H1 (cell line): Measurements from ENCODE around the gene SNCAIP. TPM values are rescaled to one million over a fixed set of nuclear protein-coding genes. Genes with fewer than 3 reads are reported as not detected.
A peak's percentile ranks its signal among the peaks of the same experiment; 100 is the strongest.

Source experiments
- ASH2L ChIP-seq: fragments of 200-600, 300-600 bp; sonication (generic); IDR thresholded peaks from one replicate; pipeline ENCODE4 v1.7.1; 2017; ENCODE audit warnings: low read length
- BACH1 ChIP-seq: IDR thresholded peaks from 2 replicates; pipeline ENCODE4 v1.6.1; 2012; ENCODE audit warnings: low read length, improper control_type of control experiment
- CBX5 ChIP-seq: fragments of 300-800, 300-1000 bp; sonication (generic); IDR thresholded peaks from 2 replicates; pipeline ENCODE4 v1.7.1; 2016; ENCODE audit warnings: antibody characterized with exemption, low read length, low read depth
- EGR1 ChIP-seq: IDR thresholded peaks from 2 replicates; pipeline ENCODE4 v1.6.1; 2011; ENCODE audit warnings: low read depth, low read length, borderline replicate concordance
- GABPA ChIP-seq: IDR thresholded peaks from 2 replicates; pipeline ENCODE4 v1.6.1; 2011; ENCODE audit warnings: mild to moderate bottlenecking, low read length, moderate library complexity, borderline replicate concordance; ENCODE audit not compliant: insufficient read depth
- JUN ChIP-seq: IDR thresholded peaks from 2 replicates; pipeline ENCODE4 v1.6.1; 2011; ENCODE audit warnings: low read depth, mild to moderate bottlenecking, improper control_type of control experiment, low read length
- MAFK ChIP-seq: IDR thresholded peaks from 2 replicates; pipeline ENCODE4 v1.6.1; 2012; ENCODE audit warnings: low read depth, mild to moderate bottlenecking, improper control_type of control experiment, low read length
- PHF8 ChIP-seq: fragments of 200-600 bp; sonication (generic); conservative IDR thresholded peaks from 2 replicates; pipeline ENCODE4 v1.7.1; 2012; ENCODE audit warnings: low read depth, mild to moderate bottlenecking, inconsistent platforms, low read length, moderate library complexity
- POLR2AphosphoS5 ChIP-seq: IDR thresholded peaks from 2 replicates; pipeline ENCODE4 v1.6.1; 2011; ENCODE audit warnings: low read depth, low read length
- RBBP5 ChIP-seq: IDR thresholded peaks from 2 replicates; pipeline ENCODE4 v1.7.1; 2012; ENCODE audit warnings: low read depth, mild to moderate bottlenecking, inconsistent platforms, low read length, moderate library complexity, borderline replicate concordance
- SRF ChIP-seq: IDR thresholded peaks from 2 replicates; pipeline ENCODE4 v1.6.1; 2011; ENCODE audit warnings: mild to moderate bottlenecking, low read depth, low read length, moderate library complexity
- SUZ12 ChIP-seq: fragments of 200-600 bp; sonication (generic); IDR thresholded peaks from 2 replicates; pipeline ENCODE4 v1.6.1; 2012; ENCODE audit warnings: mild to moderate bottlenecking, inconsistent platforms, low read length, moderate library complexity, mixed read lengths
- TBP ChIP-seq: IDR thresholded peaks from 2 replicates; pipeline ENCODE4 v1.6.1; 2011; ENCODE audit warnings: low read depth, low read length, improper control_type of control experiment
- TEAD4 ChIP-seq: IDR thresholded peaks from 2 replicates; pipeline ENCODE4 v1.6.1; 2012; ENCODE audit warnings: low read depth, low read length, inconsistent platforms, mixed read lengths
- polyA plus RNA-seq, 7 experiments: library from polyadenylated mRNA; depleted of rRNA in 3 of 7; stranded (reverse) in 5 of 7; unstranded in 2 of 7; fragments of >200 nt in 5 of 7; fragments of 200-250 nt in 2 of 7; gene quantifications; 1 replicate in 5 of 7; 2 replicates in 1 of 7; 4 replicates in 1 of 7; pipeline versions ENCODE4 v1.2.1 to v1.2.3, GENCODE V29; 2011 to 2013; ENCODE audit warnings: missing spikeins in 2 of 7, mixed read lengths in 2 of 7
- total RNA-seq: library from RNA; stranded (reverse); fragmentation: NEBNext Ultra II Directional; extraction: Animal tissue kit (Norgen Biotek cat#: 25700); gene quantifications from 2 replicates; pipeline ENCODE4 v1.2.1, GENCODE V29; 2021
- TF ChIP-seq, protein P1 (sequence below), 3 experiments: IDR thresholded peaks; 1 replicate in 2 of 3; 2 replicates in 1 of 3; pipeline versions ENCODE4 v1.5.1 to v1.6.1; 2011; ENCODE audit warnings: low read length in 3 of 3, mild to moderate bottlenecking in 3 of 3, inconsistent platforms in 2 of 3, low read depth in 1 of 3, moderate library complexity in 1 of 3; ENCODE audit not compliant: insufficient read depth in 1 of 3; ENCODE audit errors: control extremely low read depth in 1 of 3

The SNCAIP gene
- total and polyA plus RNA-seq, 2 of the 8 experiments (the other 6 are each of a cell fraction or from before 2014, with no cell fraction given), result 3.9 to 9.0 TPM

DNA sequence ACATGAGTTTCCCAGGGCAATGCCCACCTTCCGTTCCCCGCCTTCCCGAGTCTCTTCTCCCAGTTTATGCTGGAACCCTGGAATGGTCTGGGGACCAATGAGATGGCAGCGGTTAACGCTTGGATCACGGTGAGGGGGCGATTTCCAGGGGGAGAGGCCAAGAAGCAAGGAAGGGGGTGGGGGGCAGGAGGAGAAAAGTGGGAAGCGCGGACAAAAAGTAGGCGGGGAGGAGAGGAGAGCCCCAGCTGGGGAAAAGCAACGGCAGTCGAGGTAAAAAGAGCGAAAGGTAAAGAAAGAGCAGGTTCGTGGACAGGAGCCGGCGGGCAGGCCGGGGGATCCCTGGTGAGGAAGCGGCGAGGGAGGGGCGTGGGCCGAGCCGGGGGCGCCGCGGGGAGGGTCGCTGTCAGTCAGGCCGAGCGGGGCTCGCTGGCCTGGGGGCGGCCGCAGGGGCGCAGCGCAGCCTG is 508 bp upstream of the SNCAIP start (continued):
- TF ChIP-seq CBX5 (no peak), TEAD4 (no peak), RBBP5 (0 out of 2 replicates have a peak, but pooled peaks have one; percentile 2), ASH2L (no peak), JUN (no peak), SUZ12 (no peak), TBP (no peak), PHF8 (no peak), BACH1 (no peak), SRF (no peak), MAFK (no peak), EGR1 (no peak), GABPA (no peak), POLR2AphosphoS5 (no peak)
- TF ChIP-seq, protein P1, sequence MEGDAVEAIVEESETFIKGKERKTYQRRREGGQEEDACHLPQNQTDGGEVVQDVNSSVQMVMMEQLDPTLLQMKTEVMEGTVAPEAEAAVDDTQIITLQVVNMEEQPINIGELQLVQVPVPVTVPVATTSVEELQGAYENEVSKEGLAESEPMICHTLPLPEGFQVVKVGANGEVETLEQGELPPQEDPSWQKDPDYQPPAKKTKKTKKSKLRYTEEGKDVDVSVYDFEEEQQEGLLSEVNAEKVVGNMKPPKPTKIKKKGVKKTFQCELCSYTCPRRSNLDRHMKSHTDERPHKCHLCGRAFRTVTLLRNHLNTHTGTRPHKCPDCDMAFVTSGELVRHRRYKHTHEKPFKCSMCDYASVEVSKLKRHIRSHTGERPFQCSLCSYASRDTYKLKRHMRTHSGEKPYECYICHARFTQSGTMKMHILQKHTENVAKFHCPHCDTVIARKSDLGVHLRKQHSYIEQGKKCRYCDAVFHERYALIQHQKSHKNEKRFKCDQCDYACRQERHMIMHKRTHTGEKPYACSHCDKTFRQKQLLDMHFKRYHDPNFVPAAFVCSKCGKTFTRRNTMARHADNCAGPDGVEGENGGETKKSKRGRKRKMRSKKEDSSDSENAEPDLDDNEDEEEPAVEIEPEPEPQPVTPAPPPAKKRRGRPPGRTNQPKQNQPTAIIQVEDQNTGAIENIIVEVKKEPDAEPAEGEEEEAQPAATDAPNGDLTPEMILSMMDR (IDR thresholded peaks at IDR 0.05; ENCODE audit: control extremely low read depth in 1 of 3, insufficient read depth in 1 of 3, low read depth in 1 of 3, low read length in 3 of 3), result no peak
